NB4 (cell line): Measurements from ENCODE around the gene MSI2.

Experiments
- CTCF ChIP-seq: IDR thresholded peaks from one replicate; pipeline ENCODE4 v1.5.1; 2012; ENCODE audit warnings: low read depth, low read length
- POLR2A ChIP-seq: IDR thresholded peaks from 2 replicates; pipeline ENCODE4 v1.6.1; 2011; ENCODE audit warnings: mild to moderate bottlenecking; ENCODE audit not compliant: insufficient read length; ENCODE audit errors: extremely low read depth

- no peak for TF ChIP-seq CTCF
- TF ChIP-seq POLR2A, result no peak
These were observed 53.2 kb downstream of the MSI2 start for GRCh38 chr17:57309479-57309878.
